Sigmoid colon (tissue), 7 donors: Measurements from ENCODE around the gene UGT1A10. TPM values are rescaled to one million over a fixed set of nuclear protein-coding genes. Genes with fewer than 3 reads are reported as not detected.
"Not testable (repeated sequence)": the region's sequence is repeated elsewhere in the genome, so short reads cannot be mapped to it uniquely, and the experiment has no call there.

Experiments
- DNase-seq: peaks from one replicate; pipeline ENCODE4 v3.0.0-alpha.2; 2019
- H3K27ac ChIP-seq, 4 donors: fragments of 200-600 bp; sonication (generic); one replicate each; pipeline ENCODE4 v1.5.1; 2016 to 2019; ENCODE audit warnings: mild to moderate bottlenecking in 1 of 4
- H3K27me3 ChIP-seq, 3 donors: fragments of 200-600 bp; sonication (generic); one replicate each; pipeline ENCODE4 v1.5.1; 2019; ENCODE audit warnings: mild to moderate bottlenecking in 1 of 3
- H3K36me3 ChIP-seq, 4 donors: fragments of 200-600 bp; sonication (generic); one replicate each; pipeline ENCODE4 v1.5.1; 2016 to 2019
- H3K4me1 ChIP-seq, 4 donors: fragments of 200-600 bp; sonication (generic); one replicate each; pipeline ENCODE4 v1.5.1; 2017 to 2019
- H3K4me3 ChIP-seq, 4 donors: fragments of 200-600 bp; sonication (generic); one replicate each; pipeline ENCODE4 v1.5.1; 2017 to 2019; ENCODE audit warnings: mild to moderate bottlenecking in 2 of 4, moderate library complexity in 1 of 4
- H3K9me3 ChIP-seq, 4 donors: fragments of 200-600 bp in 3 of 4; sonication (generic) in 3 of 4; one replicate each; pipeline versions ENCODE4 v1.5.1 to v1.6.1; 2013 to 2019
- CTCF ChIP-seq, 4 experiments: fragments of 450-650 bp in 3 of 4; fragments of 200-600 bp in 1 of 4; IDR thresholded peaks; one replicate each; pipeline ENCODE4 v1.5.1; 2016 to 2019; ENCODE audit warnings: antibody characterized with exemption in 4 of 4, mild to moderate bottlenecking in 3 of 4, moderate library complexity in 2 of 4
- EP300 ChIP-seq, 4 donors: sonication (generic); formaldehyde crosslinking; IDR thresholded peaks; one replicate each; pipeline ENCODE4 v1.6.1; 2017; ENCODE audit warnings: antibody characterized with exemption in 4 of 4
- POLR2A ChIP-seq, 2 donors: fragments of 450-650 bp; IDR thresholded peaks; one replicate each; pipeline ENCODE4 v1.6.1; 2016; ENCODE audit warnings: antibody characterized with exemption in 2 of 2, mild to moderate bottlenecking in 2 of 2, moderate library complexity in 2 of 2
- POLR2AphosphoS5 ChIP-seq, 4 donors: sonication (generic); formaldehyde crosslinking; IDR thresholded peaks; one replicate each; pipeline ENCODE4 v1.6.1; 2017; ENCODE audit warnings: antibody characterized with exemption in 4 of 4
- WGBS, 2 donors: extraction: QIAGEN DNeasy Blood & Tissue Kit; methylation state at CpG; one replicate each; pipeline ENCODE4 v1.1.7; 2013; 5-methylcytosine and 5-hydroxymethylcytosine counted together
- intact Hi-C: fragments of 100-400 bp; cut with DNase I; formaldehyde crosslinking; loops from one replicate; pipeline ENCODE4 v1.15.1; 2023
- polyA plus RNA-seq, 3 donors: library from polyadenylated mRNA; stranded (reverse); fragments of 200-250 nt; gene quantifications; one replicate each; pipeline ENCODE4 v1.2.3, GENCODE V29; 2013
- total RNA-seq, 4 donors: library from RNA; depleted of rRNA; stranded (reverse); fragments of >200 nt; gene quantifications; one replicate each; pipeline ENCODE4 v1.1.0, GENCODE V29; 2016
- donor health status: healthy with polysubstance abuse.
- donor health status: Bipolar disorder and iron deficiency.
- donor health status: healthy.

The UGT1A10 gene
- total RNA-seq = not detected
- 10 to 100 TPM; 10.8 to 27.3 (median 19.7) TPM for polyA plus RNA-seq

- H3K36me3 ChIP-seq, H3K4me1 ChIP-seq, H3K27ac ChIP-seq, H3K4me3 ChIP-seq, H3K9me3 ChIP-seq, H3K27me3 ChIP-seq, intact Hi-C loops, DNase-seq: not testable (repeated sequence)
- 19 to 72% methylated on average over 10 of the region's 10 CpGs for WGBS, 2 donors
Measured at GRCh38 chr2:233636306-233636705, at the start of gene UGT1A10. Gene UGT1A10, plus strand, starts transcription at chr2:233636448. Its CDS starts 75 bp downstream, at chr2:233636523.

GRCh38 chr2:233588400-233588799 lies 47.8 kb upstream of the UGT1A10 start:
- Histone ChIP-seq H3K27ac (no peak overlapping the region), H3K4me3 (no peak overlapping the region), H3K9me3 (no peaks in the 10 kb centered on the region), H3K36me3 (no peaks in the 10 kb centered on the region), H3K27me3 (peaks cover 0 to 8% (median 0%) of the 10 kb centered on the region in 3 donors), H3K4me1 (no peaks in the 10 kb centered on the region)
- TF ChIP-seq CTCF (IDR thresholded peaks at IDR 0.05) = no peak
- no peak for TF ChIP-seq EP300 (IDR thresholded peaks at IDR 0.05)
- no peak for TF ChIP-seq POLR2A (IDR thresholded peaks at IDR 0.05)
- TF ChIP-seq POLR2AphosphoS5 (IDR thresholded peaks at IDR 0.05) = no peak
- intact Hi-C loops = no loop called here
- 92 to 94% methylated on average over 2 of the region's 2 CpGs for WGBS, 2 donors
- DNase-seq = no peak

- intact Hi-C loops, H3K9me3 ChIP-seq, H3K36me3 ChIP-seq, H3K27ac ChIP-seq, DNase-seq, H3K4me1 ChIP-seq, H3K27me3 ChIP-seq, H3K4me3 ChIP-seq: not testable (repeated sequence)
- WGBS, 2 donors = 91 to 100% methylated on average over 1 of the region's 1 CpG
Measured at GRCh38 chr2:233592706-233593105, 43.5 kb upstream of the UGT1A10 start.

- WGBS, 2 donors = 79 to 83% methylated on average over 8 of the region's 8 CpGs
- Histone ChIP-seq H3K27ac (no peak overlapping the region), H3K4me3 (no peak overlapping the region), H3K36me3 (no peaks in the 10 kb centered on the region), H3K27me3 (no peaks in the 10 kb centered on the region), H3K4me1 (no peaks in the 10 kb centered on the region), H3K9me3 (no peaks in the 10 kb centered on the region)
- TF ChIP-seq POLR2A (IDR thresholded peaks at IDR 0.05) (no peak), POLR2AphosphoS5 (IDR thresholded peaks at IDR 0.05) (no peak)
- DNase-seq = no peak
- intact Hi-C loops = no loop called here
Measured at GRCh38 chr2:233593201-233593600, 43.0 kb upstream of the UGT1A10 start.

GRCh38 chr2:233597522-233597921 lies 38.7 kb upstream of the UGT1A10 start:
- intact Hi-C loops = no loop called here
- TF ChIP-seq EP300 (IDR thresholded peaks at IDR 0.05) = no peak
- TF ChIP-seq POLR2A (IDR thresholded peaks at IDR 0.05) = no peak
- TF ChIP-seq POLR2AphosphoS5 (IDR thresholded peaks at IDR 0.05) = no peak
- TF ChIP-seq CTCF (IDR thresholded peaks at IDR 0.05) = no peak
- no peak overlapping the region for H3K4me3 ChIP-seq
- DNase-seq = no peak
- 11 to 39% methylated on average over 1 of the region's 1 CpG for WGBS, 2 donors
- no peak overlapping the region for H3K27ac ChIP-seq
- H3K4me1 ChIP-seq = no peaks in the 10 kb centered on the region
- H3K27me3 ChIP-seq = no peaks in the 10 kb centered on the region
- no peaks in the 10 kb centered on the region for H3K9me3 ChIP-seq
- no peaks in the 10 kb centered on the region for H3K36me3 ChIP-seq

GRCh38 chr2:233598952-233599351 lies 37.3 kb upstream of the UGT1A10 start:
- WGBS, 2 donors = 85 to 91% methylated on average over 3 of the region's 3 CpGs
- DNase-seq = no peak
- Histone ChIP-seq H3K27me3 (no peaks in the 10 kb centered on the region), H3K9me3 (no peaks in the 10 kb centered on the region), H3K4me1 (no peaks in the 10 kb centered on the region), H3K36me3 (no peaks in the 10 kb centered on the region), H3K27ac (no peak overlapping the region), H3K4me3 (no peak overlapping the region)
- intact Hi-C loops = no loop called here
- TF ChIP-seq POLR2A (IDR thresholded peaks at IDR 0.05) (no peak), CTCF (IDR thresholded peaks at IDR 0.05) (no peak), EP300 (IDR thresholded peaks at IDR 0.05) (no peak), POLR2AphosphoS5 (IDR thresholded peaks at IDR 0.05) (no peak)
